ENCODE data around the gene OTUD3.

The OTUD3 gene

GRCh38 chr1:19960591-19960990 lies 78.4 kb downstream of the OTUD3 start:
- no peak for FAIRE-seq
